B cell (primary cell): ENCODE results near the gene MALL.

ENCODE experiments used
- CTCF ChIP-seq: fragments of 200-600 bp; IDR thresholded peaks from one replicate; pipeline ENCODE4 v1.8.0; 2022; ENCODE audit warnings: antibody characterized with exemption, mild to moderate bottlenecking
- EZH2 ChIP-seq: IDR thresholded peaks from 2 replicates; pipeline ENCODE4 v1.6.1; 2012; ENCODE audit warnings: borderline replicate concordance, low read depth, mild to moderate bottlenecking, moderate library complexity, low read length; ENCODE audit not compliant: insufficient read depth, poor library complexity, severe bottlenecking

GRCh38 chr2:110146945-110147332 lies 31.3 kb upstream of the MALL start:
- no peak for TF ChIP-seq CTCF
- no peak for TF ChIP-seq EZH2
